ENCODE measurements around the gene SSMEM1. TPM values are rescaled to one million over a fixed set of nuclear protein-coding genes. Genes with fewer than 3 reads are reported as not detected.
"Not testable (repeated sequence)": the region's sequence is repeated elsewhere in the genome, so short reads cannot be mapped to it uniquely, and the experiment has no call there.

Gene SSMEM1
- total RNA-seq: not detected

- DNase-seq: no peak
Observed at GRCh38 chr7:130207642-130208041, at the start of gene SSMEM1. Gene SSMEM1 (plus strand): TSS chr7:130207860. CDS start chr7:130207911, 51 bp downstream.

GRCh38 chr7:130160023-130160422, 47.6 kb upstream of the SSMEM1 start:
- no peak for DNase-seq

- no peak for DNase-seq
Observed at GRCh38 chr7:130160455-130160854, 47.2 kb upstream of the SSMEM1 start.

- no peak for DNase-seq
Observed at GRCh38 chr7:130162196-130162595, 45.5 kb upstream of the SSMEM1 start.

GRCh38 chr7:130174237-130174959, 33.3 kb upstream of the SSMEM1 start:
- DNase-seq: no peak

GRCh38 chr7:130178251-130178650, 29.4 kb upstream of the SSMEM1 start:
- DNase-seq: no peak

GRCh38 chr7:130179631-130180030, 28.0 kb upstream of the SSMEM1 start:
- no peak for DNase-seq

- DNase-seq: no peak
Observed at GRCh38 chr7:130180571-130181262, 26.9 kb upstream of the SSMEM1 start.

GRCh38 chr7:130181263-130181605, 26.4 kb upstream of the SSMEM1 start:
- DNase-seq: no peak

GRCh38 chr7:130182990-130183389, 24.7 kb upstream of the SSMEM1 start:
- no peak for DNase-seq

GRCh38 chr7:130184349-130184748, 23.3 kb upstream of the SSMEM1 start:
- not testable (repeated sequence) for DNase-seq

GRCh38 chr7:130187360-130187759, 20.3 kb upstream of the SSMEM1 start:
- no peak for DNase-seq

- DNase-seq: no peak
Observed at GRCh38 chr7:130189343-130189742, 18.3 kb upstream of the SSMEM1 start.

- DNase-seq: no peak
Observed at GRCh38 chr7:130191791-130192190, 15.9 kb upstream of the SSMEM1 start.

- no peak for DNase-seq
Observed at GRCh38 chr7:130195396-130195795, 12.3 kb upstream of the SSMEM1 start.

GRCh38 chr7:130196476-130196875, 11.2 kb upstream of the SSMEM1 start:
- DNase-seq: no peak

- DNase-seq: no peak
Observed at GRCh38 chr7:130197094-130197493, 10.6 kb upstream of the SSMEM1 start.

GRCh38 chr7:130201796-130202195, 5.9 kb upstream of the SSMEM1 start:
- DNase-seq: no peak

GRCh38 chr7:130205084-130205947, 2.3 kb upstream of the SSMEM1 start, which contains the start of gene TMEM209:
Gene TMEM209 (minus strand): TSS chr7:130205406. CDS start chr7:130205375, 31 bp downstream.
- DNase-seq: peak; percentile 97

- no peak for DNase-seq
Observed at GRCh38 chr7:130207033-130207432, 627 bp upstream of the SSMEM1 start.

- peak; percentile 32 for DNase-seq
Observed at GRCh38 chr7:130208516-130208915, 856 bp downstream of the SSMEM1 start.

GRCh38 chr7:130210181-130210935, 2.7 kb downstream of the SSMEM1 start:
- peak; percentile 63 for DNase-seq

All from skin of body (tissue), 2 donors.